IPS-18a (cell line): ENCODE results near the gene ATP11B.
A peak's percentile ranks its signal among the peaks of the same experiment; 100 is the strongest.

ENCODE experiments used
- H3K27ac ChIP-seq: one replicate; pipeline ENCODE4 v1.5.1; 2013; ENCODE audit warnings: low read length
- H3K27me3 ChIP-seq: one replicate; pipeline ENCODE4 v1.6.1; 2013; ENCODE audit warnings: mild to moderate bottlenecking, low read length; ENCODE audit not compliant: control insufficient read depth, insufficient read depth
- H3K36me3 ChIP-seq: one replicate; pipeline ENCODE4 v1.6.1; 2013; ENCODE audit warnings: low read depth, low read length; ENCODE audit not compliant: control insufficient read depth
- H3K4me1 ChIP-seq: one replicate; pipeline ENCODE4 v1.6.1; 2013; ENCODE audit warnings: low read depth, low read length; ENCODE audit not compliant: control insufficient read depth
- H3K4me3 ChIP-seq: one replicate; pipeline ENCODE4 v1.5.1; 2013; ENCODE audit warnings: low read length
- H3K9ac ChIP-seq: one replicate; pipeline ENCODE4 v1.6.1; 2013; ENCODE audit warnings: mild to moderate bottlenecking, low read length, moderate library complexity
- H3K9me3 ChIP-seq: one replicate; pipeline ENCODE4 v1.6.1; 2013; ENCODE audit warnings: low read depth, low read length; ENCODE audit not compliant: control insufficient read depth

The ATP11B gene

GRCh38 chr3:182784542-182784941 lies 8.8 kb upstream of the ATP11B start:
- no peaks in the 10 kb centered on the region for H3K36me3 ChIP-seq
- H3K9ac ChIP-seq, result no peak overlapping the region
- H3K27ac ChIP-seq, result no peak overlapping the region
- peaks cover 4% of the 10 kb centered on the region for H3K27me3 ChIP-seq
- no peaks in the 10 kb centered on the region for H3K4me1 ChIP-seq
- no peak overlapping the region for H3K4me3 ChIP-seq
- H3K9me3 ChIP-seq, result no peaks in the 10 kb centered on the region

- Histone ChIP-seq H3K27me3 (peaks cover 10% of the 10 kb centered on the region), H3K27ac (no peak overlapping the region), H3K4me3 (no peak overlapping the region), H3K36me3 (no peaks in the 10 kb centered on the region), H3K9ac (no peak overlapping the region), H3K9me3 (no peaks in the 10 kb centered on the region), H3K4me1 (no peaks in the 10 kb centered on the region)
Observed at GRCh38 chr3:182785142-182785541, 8.2 kb upstream of the ATP11B start.

GRCh38 chr3:182785756-182786155 lies 7.5 kb upstream of the ATP11B start:
- no peak overlapping the region for H3K4me3 ChIP-seq
- peaks cover 15% of the 10 kb centered on the region for H3K27me3 ChIP-seq
- H3K9me3 ChIP-seq, result no peaks in the 10 kb centered on the region
- no peaks in the 10 kb centered on the region for H3K4me1 ChIP-seq
- H3K9ac ChIP-seq, result no peak overlapping the region
- H3K27ac ChIP-seq, result no peak overlapping the region
- no peaks in the 10 kb centered on the region for H3K36me3 ChIP-seq

- Histone ChIP-seq H3K4me1 (no peaks in the 10 kb centered on the region), H3K36me3 (no peaks in the 10 kb centered on the region), H3K27me3 (peaks cover 18% of the 10 kb centered on the region), H3K4me3 (no peak overlapping the region), H3K27ac (no peak overlapping the region), H3K9ac (no peak overlapping the region), H3K9me3 (no peaks in the 10 kb centered on the region)
Observed at GRCh38 chr3:182786564-182787196, 6.6 kb upstream of the ATP11B start.

GRCh38 chr3:182787302-182788036 lies 5.8 kb upstream of the ATP11B start:
- H3K4me1 ChIP-seq, result no peaks in the 10 kb centered on the region
- H3K4me3 ChIP-seq, result no peak overlapping the region
- no peaks in the 10 kb centered on the region for H3K9me3 ChIP-seq
- H3K27me3 ChIP-seq, result peaks cover 22% of the 10 kb centered on the region
- H3K27ac ChIP-seq, result no peak overlapping the region
- H3K9ac ChIP-seq, result no peak overlapping the region
- H3K36me3 ChIP-seq, result no peaks in the 10 kb centered on the region

GRCh38 chr3:182789371-182789770 lies 3.9 kb upstream of the ATP11B start:
- no peak overlapping the region for H3K27ac ChIP-seq
- no peak overlapping the region for H3K9ac ChIP-seq
- H3K4me1 ChIP-seq, result peaks cover under 1% of the 10 kb centered on the region
- H3K36me3 ChIP-seq, result no peaks in the 10 kb centered on the region
- peaks cover 29% of the 10 kb centered on the region for H3K27me3 ChIP-seq
- no peak overlapping the region for H3K4me3 ChIP-seq
- no peaks in the 10 kb centered on the region for H3K9me3 ChIP-seq

- H3K4me3 ChIP-seq, result no peak overlapping the region
- H3K9me3 ChIP-seq, result no peaks in the 10 kb centered on the region
- peaks cover 6% of the 10 kb centered on the region for H3K4me1 ChIP-seq
- H3K36me3 ChIP-seq, result no peaks in the 10 kb centered on the region
- no peak overlapping the region for H3K9ac ChIP-seq
- peaks cover 42% of the 10 kb centered on the region for H3K27me3 ChIP-seq
- H3K27ac ChIP-seq, result no peak overlapping the region
Observed at GRCh38 chr3:182790612-182791011, 2.7 kb upstream of the ATP11B start.

GRCh38 chr3:182793663-182794454 lies 555 bp downstream of the ATP11B start:
- H3K27ac ChIP-seq, result no peak overlapping the region
- H3K36me3 ChIP-seq, result no peaks in the 10 kb centered on the region
- peaks cover 6% of the 10 kb centered on the region for H3K4me1 ChIP-seq
- H3K9me3 ChIP-seq, result no peaks in the 10 kb centered on the region
- H3K27me3 ChIP-seq, result peaks cover 44% of the 10 kb centered on the region
- H3K9ac ChIP-seq, result peak overlapping the region; percentile 56
- H3K4me3 ChIP-seq, result peak overlapping the region; percentile 88

- H3K27me3 ChIP-seq, result peaks cover 39% of the 10 kb centered on the region
- H3K4me1 ChIP-seq, result peaks cover 6% of the 10 kb centered on the region
- no peak overlapping the region for H3K27ac ChIP-seq
- H3K36me3 ChIP-seq, result no peaks in the 10 kb centered on the region
- peak overlapping the region; percentile 88 for H3K4me3 ChIP-seq
- H3K9me3 ChIP-seq, result no peaks in the 10 kb centered on the region
- peak overlapping the region; percentile 56 for H3K9ac ChIP-seq
Observed at GRCh38 chr3:182794455-182795388, 1.4 kb downstream of the ATP11B start.

- peaks cover 6% of the 10 kb centered on the region for H3K4me1 ChIP-seq
- peak overlapping the region; percentile 88 for H3K4me3 ChIP-seq
- no peaks in the 10 kb centered on the region for H3K9me3 ChIP-seq
- H3K9ac ChIP-seq, result no peak overlapping the region
- no peak overlapping the region for H3K27ac ChIP-seq
- no peaks in the 10 kb centered on the region for H3K36me3 ChIP-seq
- peaks cover 32% of the 10 kb centered on the region for H3K27me3 ChIP-seq
Observed at GRCh38 chr3:182795389-182795782, 2.1 kb downstream of the ATP11B start.

- peaks cover 29% of the 10 kb centered on the region for H3K27me3 ChIP-seq
- H3K9me3 ChIP-seq, result no peaks in the 10 kb centered on the region
- H3K27ac ChIP-seq, result no peak overlapping the region
- H3K4me1 ChIP-seq, result peaks cover 6% of the 10 kb centered on the region
- no peak overlapping the region for H3K4me3 ChIP-seq
- no peaks in the 10 kb centered on the region for H3K36me3 ChIP-seq
- no peak overlapping the region for H3K9ac ChIP-seq
Observed at GRCh38 chr3:182796310-182796709, 3.0 kb downstream of the ATP11B start.
